HG02840 (cell line): ENCODE data around the gene TM7SF3.
"Not testable (repeated sequence)": the region's sequence is repeated elsewhere in the genome, so short reads cannot be mapped to it uniquely, and the experiment has no call there.

ENCODE experiments used
- ATAC-seq: cut with Tn5 transposase; IDR thresholded peaks from one replicate; pipeline ENCODE4 v1.9.1; 2021; ENCODE audit warnings: mild to moderate bottlenecking, moderate library complexity, moderate number of reproducible peaks; ENCODE audit not compliant: unreplicated experiment, low FRiP score

The TM7SF3 gene

DNA sequence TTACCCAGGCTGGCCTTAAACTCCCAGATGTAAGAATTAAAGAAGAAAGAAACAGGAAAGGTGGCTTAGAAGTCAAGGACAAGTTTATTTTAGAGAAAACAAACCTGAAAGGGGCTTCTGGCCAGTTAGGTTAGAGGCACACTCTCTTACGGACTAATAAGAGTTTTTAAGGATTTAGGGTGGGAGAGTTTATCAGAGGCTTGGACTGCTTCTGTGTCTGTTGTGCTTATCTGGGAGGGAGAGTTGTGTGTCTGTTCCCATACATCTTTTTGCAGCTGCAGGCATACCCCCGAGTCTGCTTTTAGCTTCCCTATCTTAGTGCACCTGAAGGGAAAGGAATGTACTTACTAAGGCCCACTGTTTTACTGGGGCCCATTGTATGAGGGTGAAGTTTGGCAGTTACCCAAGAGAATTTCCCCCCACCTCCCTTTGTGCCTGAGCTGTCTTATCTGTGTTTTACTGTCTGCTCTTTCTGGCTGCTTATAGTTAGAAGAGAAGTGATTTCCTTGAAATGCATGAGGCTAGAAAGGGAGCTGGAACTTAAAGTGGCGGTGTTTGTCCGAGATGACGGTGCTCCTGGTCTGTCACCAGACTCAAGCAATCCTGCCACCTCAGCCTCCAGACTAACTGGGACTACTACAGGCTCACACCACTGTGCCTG is 3.1 kb upstream of the TM7SF3 start:
- not testable (repeated sequence) for ATAC-seq

DNA sequence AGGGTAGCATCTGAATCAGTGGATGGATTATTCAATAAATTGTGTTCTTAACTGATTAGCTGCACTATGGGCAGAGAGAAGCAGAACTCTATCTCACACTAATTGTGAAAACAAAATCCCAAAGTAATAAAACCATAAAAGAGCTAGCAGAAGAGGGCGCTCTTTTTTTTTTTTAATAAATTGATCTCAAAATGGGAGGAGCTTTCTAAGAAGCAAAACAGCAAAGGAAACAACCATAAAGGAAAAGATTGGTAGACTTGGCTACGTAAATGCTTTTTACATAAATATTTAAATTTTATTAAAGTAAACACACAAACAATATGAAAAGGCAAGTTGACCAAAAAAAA is 1.5 kb upstream of the TM7SF3 start:
- no peak for ATAC-seq

DNA sequence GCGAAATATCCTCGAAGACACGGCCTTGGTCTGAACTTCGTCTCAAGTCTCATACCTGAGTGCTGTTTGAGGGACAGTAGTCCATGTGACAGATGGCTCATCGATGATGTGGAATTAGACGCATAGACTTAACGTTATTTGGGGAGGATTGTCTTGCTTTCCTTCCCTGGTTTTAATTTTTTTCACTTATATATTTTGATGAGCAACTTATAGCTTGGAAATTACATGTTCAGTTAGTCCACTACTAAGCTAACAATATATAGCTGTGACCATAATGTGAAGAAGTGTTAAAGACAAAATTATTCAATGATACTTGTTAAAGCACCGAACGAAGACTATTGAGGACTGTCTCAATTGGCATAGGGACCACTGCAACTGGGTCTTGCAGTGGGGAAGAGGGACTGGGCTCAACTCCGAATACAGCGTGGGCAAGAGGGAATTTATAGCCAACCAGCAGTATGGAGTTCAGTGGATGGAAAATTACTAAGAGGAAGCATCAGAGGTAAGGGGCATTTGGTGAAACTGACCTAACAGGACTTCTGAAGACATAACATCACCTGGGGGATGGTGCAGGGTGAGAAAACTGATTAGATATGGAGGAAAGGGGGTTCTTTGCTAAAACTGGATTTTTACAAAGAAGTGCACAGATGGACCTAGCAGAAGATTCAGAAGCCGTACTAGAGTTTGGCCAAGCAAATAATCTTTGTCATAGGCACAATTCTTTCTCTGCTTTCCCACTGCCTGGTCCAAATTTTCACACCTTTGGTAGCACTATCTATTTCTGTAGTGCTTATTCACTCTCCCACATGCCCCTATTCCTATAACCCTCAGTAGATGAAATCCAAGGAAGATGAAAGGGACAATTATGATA is 910 bp upstream of the TM7SF3 start:
- no peak for ATAC-seq

DNA sequence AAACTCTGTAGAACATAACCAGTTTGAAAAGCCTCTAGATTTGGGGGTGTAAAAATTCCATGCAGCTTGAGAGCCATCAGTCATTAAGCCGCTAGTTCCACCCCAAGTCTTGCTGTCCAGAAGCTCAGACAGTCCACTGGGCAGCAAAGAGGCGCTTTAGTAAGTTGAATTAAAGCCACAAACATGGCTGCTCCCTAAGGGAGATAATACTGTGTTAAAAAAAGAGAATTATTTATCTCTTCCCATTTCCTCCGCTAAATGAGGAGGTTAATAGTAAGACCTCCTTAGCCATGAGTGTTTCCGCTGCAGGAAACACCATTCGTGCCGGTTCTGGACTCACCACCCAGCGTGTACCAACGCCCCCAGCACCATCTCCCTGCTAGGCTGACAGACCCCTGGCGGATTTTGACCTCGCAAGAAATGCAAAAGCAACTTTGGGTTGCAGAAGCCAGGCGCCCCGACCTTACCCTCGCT is 536 bp downstream of the TM7SF3 start:
- peak; percentile 27 for ATAC-seq

DNA sequence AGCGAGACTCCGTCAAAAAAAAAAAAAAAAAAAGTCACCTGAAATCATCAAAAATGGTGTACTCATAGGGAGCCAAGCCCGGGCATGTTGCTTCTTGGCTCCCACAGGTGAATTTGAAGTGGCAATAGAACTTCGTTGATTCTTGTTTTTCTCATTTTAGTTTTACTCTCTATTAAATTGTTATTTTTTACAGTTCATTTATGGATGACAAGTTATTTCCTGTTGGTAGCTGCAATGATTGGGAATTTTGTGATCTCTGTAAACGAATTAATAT is 1.3 kb downstream of the TM7SF3 start:
- no peak for ATAC-seq

DNA sequence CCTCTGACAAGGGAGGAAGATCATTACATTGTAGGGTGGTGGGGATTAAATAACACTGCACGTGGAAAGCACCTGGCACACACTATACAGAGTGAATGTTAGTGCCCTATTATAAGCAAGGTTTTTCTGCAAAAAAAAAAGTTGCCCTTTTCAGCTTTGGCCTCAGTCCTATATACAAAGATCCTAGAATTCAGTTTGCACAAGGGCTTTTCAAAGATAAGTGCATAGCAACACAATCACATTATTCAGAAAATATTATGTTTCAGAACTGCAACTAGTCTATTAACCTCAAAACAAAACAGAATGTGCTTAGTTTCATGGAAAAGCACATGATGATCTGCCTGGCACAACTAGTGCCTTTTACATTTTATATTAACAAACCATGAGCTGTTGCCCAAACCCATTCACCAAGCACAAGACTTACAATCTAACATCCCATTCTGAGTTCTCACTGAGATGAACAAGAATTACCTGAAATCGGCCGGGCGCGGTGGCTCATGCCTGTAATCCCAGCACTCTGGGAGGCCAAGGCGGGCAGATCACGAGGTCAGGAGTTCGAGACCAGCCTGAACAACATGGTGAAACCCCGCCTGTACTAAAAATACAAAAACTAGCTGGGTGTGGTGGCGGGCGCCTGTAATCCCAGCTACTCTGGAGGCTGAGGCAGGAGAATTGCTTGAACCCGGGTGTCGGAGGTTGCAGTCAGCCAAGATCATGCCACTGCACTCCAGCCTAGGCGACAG is 1.8 kb downstream of the TM7SF3 start:
- no peak for ATAC-seq

DNA sequence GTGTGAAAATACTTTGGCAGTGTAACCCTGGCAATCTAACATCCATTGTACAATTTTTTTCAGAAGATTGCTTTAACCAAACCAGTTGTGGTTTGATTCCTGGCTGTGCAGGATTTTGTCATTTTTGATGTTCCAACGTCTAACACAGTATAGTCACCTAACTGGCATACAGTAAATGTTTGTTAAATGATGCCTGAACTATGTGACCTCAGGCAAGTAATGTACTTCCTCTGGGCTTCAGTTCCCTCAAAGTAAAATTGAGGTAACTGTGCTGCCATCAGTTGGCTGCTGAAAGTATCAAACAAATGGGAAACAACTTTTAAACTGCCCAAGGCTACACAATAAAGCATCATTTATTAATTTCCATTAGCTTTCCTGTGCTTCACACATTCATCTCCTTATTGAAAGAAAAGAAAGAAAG is 4.3 kb downstream of the TM7SF3 start:
- ATAC-seq = no peak

DNA sequence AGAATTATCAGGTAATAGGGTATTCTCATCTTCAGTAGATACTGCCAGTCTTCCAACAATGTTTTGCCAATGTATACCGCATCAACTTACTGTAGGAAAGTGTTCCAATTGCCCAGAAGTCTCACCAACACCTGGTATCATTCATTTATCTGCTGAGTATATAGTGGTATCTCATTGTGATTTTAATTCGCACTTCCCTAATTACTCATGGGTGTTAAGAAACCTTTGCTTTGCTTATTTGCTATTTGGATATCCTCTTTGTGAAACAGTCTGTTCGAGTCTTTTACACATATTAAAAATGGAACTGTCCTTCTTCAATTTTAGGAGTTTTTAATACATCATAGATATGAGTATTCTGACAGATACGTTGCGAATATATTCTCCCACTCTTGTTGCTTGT is 6.1 kb downstream of the TM7SF3 start:
- ATAC-seq = no peak

DNA sequence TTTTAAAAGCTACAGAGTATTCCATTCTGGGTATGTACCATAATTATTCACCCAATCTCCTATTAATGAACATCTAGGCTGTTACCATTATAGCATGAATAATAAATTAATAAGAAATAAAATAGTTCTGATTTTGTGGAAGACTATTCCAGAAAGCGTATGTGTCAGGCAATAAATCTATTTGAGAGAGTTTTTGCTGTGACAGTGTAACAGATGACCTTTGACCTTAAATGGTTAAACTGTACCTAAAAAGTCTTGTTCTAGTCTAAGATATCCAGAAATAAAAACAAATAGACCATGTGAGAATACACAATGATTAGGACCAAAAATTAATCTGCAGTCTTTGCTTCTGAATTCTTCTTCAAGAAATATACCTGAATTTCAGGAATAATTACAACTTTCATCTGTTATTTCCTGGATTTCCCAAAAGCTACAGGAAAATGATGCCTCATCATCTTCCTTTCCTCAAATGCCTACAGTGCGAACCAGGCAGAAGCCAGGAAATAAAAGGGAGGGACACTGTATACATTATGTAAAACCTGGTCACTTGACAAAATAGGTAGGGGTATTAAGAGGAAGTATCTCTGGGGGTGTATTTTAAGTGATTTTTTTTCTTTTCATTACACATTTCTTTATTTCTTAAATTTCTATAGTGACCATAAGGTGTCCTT is 7.3 kb downstream of the TM7SF3 start:
- ATAC-seq = no peak

DNA sequence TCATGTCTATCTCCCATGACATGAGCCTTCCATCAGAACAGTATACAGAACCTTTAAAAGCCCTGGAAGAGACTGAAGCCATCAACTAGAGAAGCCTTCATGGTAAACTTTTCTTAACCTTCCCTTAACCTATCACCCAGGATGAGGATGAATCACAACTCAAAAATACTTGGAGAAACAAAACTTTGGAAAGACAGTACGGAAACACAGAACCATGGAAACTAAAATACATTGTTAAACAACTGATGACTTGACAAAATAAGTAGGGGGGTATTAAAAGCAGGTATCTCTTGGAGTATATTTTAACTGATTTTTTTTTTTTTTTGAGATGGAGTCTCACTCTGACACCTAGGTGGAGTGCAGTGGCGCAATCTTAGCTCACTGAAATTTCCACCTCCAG is 8.7 kb downstream of the TM7SF3 start:
- no peak for ATAC-seq

DNA sequence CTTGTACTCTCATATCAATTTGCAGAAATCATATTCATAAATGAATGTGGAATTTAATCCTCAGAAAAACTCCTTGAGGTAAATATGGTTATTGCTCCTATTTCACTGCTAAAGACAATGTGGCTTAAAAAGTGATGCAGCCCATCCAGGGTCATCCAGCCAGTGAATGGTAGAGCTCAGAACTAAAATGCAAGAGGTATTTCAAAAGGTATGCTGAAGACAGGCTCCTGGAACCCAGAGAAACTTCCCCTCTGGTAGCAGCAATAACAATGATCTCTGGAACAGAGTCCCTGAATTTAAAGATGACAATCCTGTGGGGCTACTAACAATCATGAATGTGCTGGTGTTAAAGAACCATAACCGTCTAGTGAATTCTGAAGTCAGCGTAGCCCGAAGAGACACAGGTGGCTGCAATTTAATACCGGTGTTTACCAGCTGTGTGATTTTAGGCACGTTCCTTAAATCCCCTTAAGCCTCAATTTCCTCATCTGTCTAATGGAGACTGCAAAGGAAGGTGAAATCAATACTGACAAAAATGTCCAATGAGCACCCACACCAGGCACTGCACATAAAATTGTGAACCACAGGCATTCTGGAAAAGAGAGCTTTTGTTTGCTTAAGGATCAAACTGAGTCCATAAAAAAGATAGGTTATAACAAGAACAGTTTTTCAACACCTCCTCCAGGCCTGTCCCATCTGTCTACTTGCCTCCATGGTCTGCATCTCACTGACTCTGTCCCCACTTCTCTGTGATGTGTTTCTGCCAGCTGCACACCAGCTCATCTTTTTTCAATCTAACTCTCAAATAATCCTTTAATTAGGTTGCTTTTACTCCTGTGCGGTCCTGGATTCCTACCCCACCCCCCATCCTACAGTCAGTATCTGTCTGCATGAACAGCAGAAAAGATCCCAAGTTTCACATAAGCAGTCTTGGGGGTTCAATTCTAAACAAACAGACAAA is 10.5 kb downstream of the TM7SF3 start:
- ATAC-seq = no peak

DNA sequence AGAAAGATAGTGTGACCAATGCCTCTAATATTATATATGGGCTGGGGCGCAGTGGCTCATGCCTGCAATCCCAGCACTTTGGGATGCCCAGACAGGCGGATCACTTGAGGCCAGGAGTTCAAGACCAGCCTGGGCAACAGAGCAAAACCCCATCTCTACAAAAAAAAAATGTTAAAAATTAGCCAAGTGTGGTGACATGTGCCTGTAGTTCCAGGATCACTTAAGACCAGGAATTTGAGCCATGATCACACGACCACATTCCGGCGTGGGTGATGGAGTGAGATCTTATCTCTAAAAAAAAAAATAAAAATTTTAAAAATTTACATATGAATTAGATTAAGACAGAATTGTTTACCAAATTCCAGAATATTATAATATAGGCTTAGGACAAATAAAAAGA is 12.0 kb downstream of the TM7SF3 start:
- ATAC-seq = no peak

DNA sequence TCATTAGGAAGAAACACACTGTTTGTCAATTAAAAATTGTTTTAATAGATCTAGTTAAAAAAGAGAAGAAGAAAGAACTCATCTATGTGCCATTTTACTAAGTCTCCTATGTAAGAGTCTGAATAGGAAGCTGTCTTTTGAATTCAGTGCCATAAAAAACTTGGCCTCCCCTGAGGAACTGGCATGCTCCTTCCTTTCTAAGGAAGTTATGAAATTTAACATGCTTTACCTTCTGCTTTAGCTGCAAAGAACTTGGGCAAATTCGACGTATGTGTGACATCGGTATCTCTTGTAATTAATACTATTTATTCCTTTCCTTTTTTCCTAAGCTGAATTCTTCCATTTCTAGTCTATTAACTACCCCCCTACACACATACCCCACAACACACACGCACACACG is 12.5 kb downstream of the TM7SF3 start:
- ATAC-seq = no peak

DNA sequence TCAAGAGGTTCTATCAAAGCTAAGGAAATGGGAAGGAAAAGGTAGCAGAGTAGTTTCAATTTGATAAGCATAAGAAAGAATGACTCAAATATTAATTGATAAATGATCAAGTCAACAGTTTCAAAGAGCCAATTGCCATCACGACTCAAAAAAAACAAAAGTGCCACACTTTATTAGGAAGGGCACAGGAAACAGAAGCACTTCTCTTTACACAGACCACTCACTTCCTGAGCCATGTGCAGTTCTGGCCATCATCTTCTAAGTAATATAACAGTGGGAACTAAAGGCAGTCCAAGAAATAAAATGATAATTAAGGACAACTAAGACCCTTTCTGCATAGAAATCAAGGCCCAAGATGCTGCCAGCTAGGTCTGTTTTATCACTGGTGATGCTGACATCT is 13.2 kb downstream of the TM7SF3 start:
- no peak for ATAC-seq

DNA sequence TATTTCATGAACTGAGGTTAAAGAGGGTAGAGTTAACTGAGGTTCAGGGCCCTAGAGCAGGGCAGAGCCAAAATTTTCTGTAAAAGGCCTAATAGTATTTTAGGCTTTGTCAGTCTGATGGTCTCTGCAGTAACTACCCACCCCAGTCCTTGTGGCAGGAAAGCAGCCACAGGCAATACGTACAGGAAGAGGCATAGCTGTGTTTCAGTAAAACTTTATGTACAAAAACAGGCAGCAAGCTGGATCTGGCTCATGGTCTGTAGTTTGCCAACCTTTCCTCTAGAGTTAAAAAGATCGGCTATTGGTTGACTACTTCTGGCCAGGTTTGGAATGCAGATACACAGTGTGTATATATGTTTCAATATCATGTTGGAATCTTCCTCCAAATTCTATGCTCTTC is 17.2 kb downstream of the TM7SF3 start:
- no peak for ATAC-seq

DNA sequence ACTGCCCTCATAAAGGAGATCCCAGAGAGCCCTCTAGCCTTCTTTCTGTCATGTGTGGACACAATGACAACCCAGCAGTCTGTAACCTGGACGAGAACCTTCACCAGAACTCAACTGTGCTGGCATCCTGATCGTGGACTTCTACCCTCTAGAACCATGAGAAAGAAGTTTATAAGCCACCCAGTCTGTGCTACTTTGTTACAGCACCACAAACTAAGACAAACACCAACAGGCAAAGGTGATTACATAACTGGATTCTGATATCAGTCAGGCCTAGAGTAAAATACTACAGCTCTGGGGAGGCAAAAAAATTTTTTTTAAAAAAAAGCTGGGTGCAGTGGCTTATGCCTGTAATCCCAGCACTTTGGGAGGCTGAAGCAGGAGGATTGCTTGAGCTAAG is 18.5 kb downstream of the TM7SF3 start:
- ATAC-seq = no peak

DNA sequence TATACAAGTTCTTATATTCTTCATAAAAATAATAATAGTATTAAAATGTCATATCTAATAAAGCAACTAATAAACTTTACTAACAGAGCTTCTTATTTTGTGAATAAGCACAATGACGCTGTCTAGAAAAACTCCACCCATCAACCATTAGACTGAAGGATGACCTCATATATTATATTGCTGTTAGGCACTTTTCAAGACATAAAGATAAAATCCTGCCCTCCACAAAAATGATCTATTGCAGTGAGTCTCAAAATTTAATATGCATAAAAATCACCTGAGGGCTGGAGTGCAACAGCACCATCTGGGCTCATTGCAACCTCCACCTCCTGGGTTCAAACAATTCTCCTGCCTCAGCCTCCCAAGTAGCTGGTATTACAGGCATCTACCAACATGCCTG is 20.1 kb downstream of the TM7SF3 start:
- no peak for ATAC-seq

DNA sequence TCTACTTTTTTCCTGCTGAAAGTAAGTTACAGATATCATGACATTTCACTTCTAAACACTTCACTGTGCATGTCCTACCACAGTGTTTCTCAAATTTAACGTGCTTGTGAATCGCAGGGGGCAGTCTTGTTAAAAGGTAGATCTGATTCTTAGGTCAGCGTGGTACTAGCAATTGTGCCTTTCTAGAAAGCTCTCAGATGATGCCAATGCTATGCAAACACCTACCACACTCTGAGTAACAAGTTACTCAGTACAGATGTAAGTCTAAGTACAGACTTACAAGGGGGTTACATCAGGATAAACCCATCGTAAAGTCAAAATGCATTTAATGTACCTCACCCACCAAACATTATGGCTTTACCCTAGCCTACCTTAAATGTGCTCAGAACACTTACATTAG is 22.4 kb downstream of the TM7SF3 start:
- ATAC-seq = no peak

DNA sequence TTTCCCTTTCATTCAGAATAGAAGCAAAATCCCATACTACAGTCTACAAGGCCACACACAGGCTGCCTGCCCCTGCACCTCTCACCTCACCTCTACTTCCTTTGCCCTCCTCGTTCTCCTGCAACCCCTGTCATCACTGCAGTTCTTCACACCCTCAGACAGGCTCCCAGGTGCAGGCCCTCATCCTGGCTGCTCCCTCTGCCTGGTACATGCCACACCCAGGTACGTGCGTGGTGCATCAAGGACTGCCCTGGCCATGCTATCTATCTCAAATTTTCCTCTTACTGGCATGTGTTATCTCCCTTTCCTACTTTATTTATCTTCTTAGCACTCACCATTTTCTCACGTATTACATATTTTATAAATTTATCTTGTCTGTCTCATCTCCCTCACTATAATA is 24.3 kb downstream of the TM7SF3 start:
- no peak for ATAC-seq

DNA sequence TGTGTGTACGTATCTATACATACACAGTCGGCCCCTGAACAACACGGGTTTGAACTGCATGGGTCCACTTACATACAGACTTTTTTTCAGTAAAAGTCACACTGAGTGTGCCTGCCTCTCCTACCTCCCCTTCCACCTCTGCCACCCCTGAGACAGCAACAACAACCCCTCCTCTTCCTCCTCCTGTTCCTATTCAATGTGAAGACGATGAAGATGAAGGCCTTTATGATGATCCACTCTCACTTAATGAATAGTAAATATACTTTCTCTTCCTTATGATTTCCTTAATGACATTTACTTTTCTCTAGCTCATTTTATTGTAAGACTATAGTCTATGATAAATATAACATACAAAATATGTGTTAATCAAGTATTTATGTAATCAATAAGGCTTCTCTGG is 25.5 kb downstream of the TM7SF3 start:
- ATAC-seq = no peak
